NT2/D1 (cell line): ENCODE measurements around the gene BACH1.

Source experiments
- YY1 ChIP-seq: IDR thresholded peaks from 2 replicates; pipeline ENCODE4 v1.6.1; 2011; ENCODE audit not compliant: insufficient read length, insufficient read depth
- ZNF274 ChIP-seq: IDR thresholded peaks from 2 replicates; pipeline ENCODE4 v1.6.1; 2011; ENCODE audit warnings: mild to moderate bottlenecking, low read depth, low read length

DNA sequence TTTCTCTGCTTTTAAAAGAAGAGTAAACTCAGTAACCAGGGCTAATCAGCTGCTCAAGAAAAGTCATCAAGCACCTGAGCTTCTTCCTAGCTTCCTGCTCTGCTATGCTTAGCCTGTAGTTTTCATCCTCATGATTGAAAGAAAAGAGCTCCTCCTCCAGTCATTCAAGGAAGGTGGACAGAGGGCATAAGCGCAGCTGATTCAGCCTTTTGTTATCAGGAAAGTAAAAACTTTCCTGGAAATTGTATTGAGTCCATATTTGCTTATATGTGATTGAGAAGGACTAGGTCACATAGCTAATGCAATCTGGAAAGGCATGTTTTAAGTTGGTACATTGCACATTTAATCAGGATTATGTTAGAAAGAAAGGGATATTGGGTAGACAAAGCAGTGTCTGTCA lies 8.5 kb upstream of the BACH1 start:
- TF ChIP-seq YY1 (no peak), ZNF274 (no peak)
